SK-N-SH treated with all-trans-retinoic acid at 6 μM for 48 hours (cell line): Measurements from ENCODE around the gene LARP4B.

Source experiments
- ATAC-seq: fragments of 200-7000 bp; cut with Tn5 transposase; 3 replicates; pipeline ENCODE4 v1.9.1; 2020; ENCODE audit warnings: mild to moderate bottlenecking, moderate library complexity
- ARNTL ChIP-seq: fragments of 450-650 bp; formaldehyde crosslinking; IDR thresholded peaks from 2 replicates; pipeline ENCODE4 v1.5.0; 2020; ENCODE audit warnings: low read depth, mild to moderate bottlenecking, moderate library complexity, borderline replicate concordance
- BACH2 ChIP-seq: fragments of 250-450 bp; sonication (Bioruptor Pico); IDR thresholded peaks from 2 replicates; pipeline ENCODE4 v1.9.0; 2021; ENCODE audit warnings: mild to moderate bottlenecking, borderline replicate concordance
- CSDC2 ChIP-seq: fragments of 250-450 bp; sonication (Bioruptor Pico); IDR thresholded peaks from 2 replicates; pipeline ENCODE4 v1.5.0; 2020; ENCODE audit warnings: mild to moderate bottlenecking, moderate library complexity
- ESRRG ChIP-seq: fragments of 250-450 bp; sonication (Bioruptor Pico); IDR thresholded peaks from 2 replicates; pipeline ENCODE4 v1.6.1; 2021; ENCODE audit warnings: mild to moderate bottlenecking
- GLIS3 ChIP-seq: fragments of 250-450 bp; sonication (Bioruptor Pico); IDR thresholded peaks from 2 replicates; pipeline ENCODE4 v1.5.0; 2020; ENCODE audit warnings: mild to moderate bottlenecking, moderate library complexity
- ISL1 ChIP-seq: fragments of 250-450 bp; sonication (Bioruptor Pico); IDR thresholded peaks from 2 replicates; pipeline ENCODE4 v2.1.2; 2022; ENCODE audit warnings: mild to moderate bottlenecking, moderate library complexity
- OSR1 ChIP-seq: fragments of 250-450 bp; sonication (Bioruptor Pico); IDR thresholded peaks from 2 replicates; pipeline ENCODE4 v1.8.0; 2022; ENCODE audit warnings: moderate library complexity, mild to moderate bottlenecking, inconsistent platforms
- PATZ1 ChIP-seq: fragments of 250-450 bp; sonication (Bioruptor Pico); IDR thresholded peaks from 2 replicates; pipeline ENCODE4 v1.8.0; 2020; ENCODE audit warnings: mild to moderate bottlenecking, moderate library complexity, borderline replicate concordance
- POU6F1 ChIP-seq: fragments of 250-450 bp; sonication (Bioruptor Pico); IDR thresholded peaks from 2 replicates; pipeline ENCODE4 v1.8.0; 2021; ENCODE audit warnings: low read depth, mild to moderate bottlenecking, moderate library complexity, borderline replicate concordance
- PPARA ChIP-seq: fragments of 250-450 bp; sonication (Bioruptor Pico); IDR thresholded peaks from 2 replicates; pipeline ENCODE4 v1.5.0; 2020; ENCODE audit warnings: mild to moderate bottlenecking, borderline replicate concordance
- RARB ChIP-seq: fragments of 250-450 bp; sonication (Bioruptor Pico); IDR thresholded peaks from 2 replicates; pipeline ENCODE4 v1.8.0; 2021; ENCODE audit warnings: mild to moderate bottlenecking, moderate library complexity
- SNAI2 ChIP-seq: fragments of 250-450 bp; sonication (Bioruptor Pico); IDR thresholded peaks from 2 replicates; pipeline ENCODE4 v1.5.0; 2020; ENCODE audit warnings: mild to moderate bottlenecking, moderate library complexity
- TOX ChIP-seq: fragments of 250-450 bp; sonication (Bioruptor Pico); IDR thresholded peaks from 2 replicates; pipeline ENCODE4 v1.8.0; 2021; ENCODE audit warnings: mild to moderate bottlenecking, moderate library complexity, borderline replicate concordance
- TSHZ2 ChIP-seq: fragments of 250-450 bp; sonication (Bioruptor Pico); IDR thresholded peaks from 2 replicates; pipeline ENCODE4 v1.5.0; 2020; ENCODE audit warnings: mild to moderate bottlenecking, moderate library complexity
- ZC3H10 ChIP-seq: fragments of 250-450 bp; sonication (Bioruptor Pico); IDR thresholded peaks from 2 replicates; pipeline ENCODE4 v1.5.1; 2021; ENCODE audit warnings: mild to moderate bottlenecking, moderate library complexity
- ZNF565 ChIP-seq: fragments of 450-650 bp; formaldehyde crosslinking; conservative IDR thresholded peaks from 2 replicates; pipeline ENCODE4 v1.5.0; 2020; ENCODE audit warnings: low read depth, mild to moderate bottlenecking, moderate library complexity
- ZNF70 ChIP-seq: fragments of 450-650 bp; formaldehyde crosslinking; IDR thresholded peaks from 2 replicates; pipeline ENCODE4 v1.5.0; 2020; ENCODE audit warnings: mild to moderate bottlenecking, moderate library complexity
- ZNF8 ChIP-seq: fragments of 450-650 bp; formaldehyde crosslinking; IDR thresholded peaks from 2 replicates; pipeline ENCODE4 v1.5.0; 2020; ENCODE audit warnings: mild to moderate bottlenecking, moderate library complexity

LARP4B gene

GRCh38 chr10:806451-807162, 124.9 kb downstream of the LARP4B start:
- ATAC-seq, result no peak

GRCh38 chr10:805620-806305, 125.7 kb downstream of the LARP4B start:
- no peak; the same call in 2 of the 3 replicates for ATAC-seq
- TF ChIP-seq ISL1 (CRISPR knock-in tag) (no peak), ZC3H10 (CRISPR knock-in tag) (no peak)
- TF ChIP-seq, all 23 proteins: peak for 0

More at GRCh38 chr10:806451-807162, 124.9 kb downstream of the LARP4B start:
- TF ChIP-seq ZNF565 (no peak), TOX (CRISPR knock-in tag) (no peak), RARB (CRISPR knock-in tag) (no peak), SNAI2 (CRISPR knock-in tag) (no peak), OSR1 (CRISPR knock-in tag) (no peak), ARNTL (no peak), ISL1 (CRISPR knock-in tag) (no peak), GLIS3 (no peak), PPARA (CRISPR knock-in tag) (no peak), ESRRG (CRISPR knock-in tag) (no peak), ZC3H10 (CRISPR knock-in tag) (no peak), PATZ1 (CRISPR knock-in tag) (no peak), TSHZ2 (CRISPR knock-in tag) (no peak)

GRCh38 chr10:804787-805619, 126.5 kb downstream of the LARP4B start:
- TF ChIP-seq BACH2 (CRISPR knock-in tag), result no peak
- TF ChIP-seq, all 23 proteins: peak for 0
- no peak for ATAC-seq

- ATAC-seq, result no peak
- no peak for TF ChIP-seq POU6F1 (CRISPR knock-in tag)
- TF ChIP-seq ISL1 (CRISPR knock-in tag), result no peak
- TF ChIP-seq PPARA (CRISPR knock-in tag), result no peak
- no peak for TF ChIP-seq CSDC2 (CRISPR knock-in tag)
- no peak for TF ChIP-seq TOX (CRISPR knock-in tag)
- no peak for TF ChIP-seq SNAI2 (CRISPR knock-in tag)
- no peak for TF ChIP-seq ZNF70 (CRISPR knock-in tag)
- TF ChIP-seq ZNF8 (CRISPR knock-in tag), result no peak
- TF ChIP-seq GLIS3, result no peak
Measured at GRCh38 chr10:804191-804781, 127.2 kb downstream of the LARP4B start.
